Muscle of arm (tissue), 12 donors: ENCODE measurements around the gene FURIN. TPM values are rescaled to one million over a fixed set of nuclear protein-coding genes. Genes with fewer than 3 reads are reported as not detected.
A peak's percentile ranks its signal among the peaks of the same experiment; 100 is the strongest.
"Not testable (repeated sequence)": the region's sequence is repeated elsewhere in the genome, so short reads cannot be mapped to it uniquely, and the experiment has no call there.

Experiments
- DNase-seq: peaks from one replicate; pipeline ENCODE4 v3.0.0-alpha.2; 2013
- polyA plus RNA-seq, 12 donors: library from polyadenylated mRNA; unstranded; fragments of 120-200 nt; gene quantifications; one replicate each; pipeline ENCODE4 v1.2.1, GENCODE V29; 2013; ENCODE audit not compliant: insufficient read length in 12 of 12

FURIN gene
- polyA plus RNA-seq, 12 donors: 21.5 to 53.8 (median 27.9) TPM; not detected in 1

DNA sequence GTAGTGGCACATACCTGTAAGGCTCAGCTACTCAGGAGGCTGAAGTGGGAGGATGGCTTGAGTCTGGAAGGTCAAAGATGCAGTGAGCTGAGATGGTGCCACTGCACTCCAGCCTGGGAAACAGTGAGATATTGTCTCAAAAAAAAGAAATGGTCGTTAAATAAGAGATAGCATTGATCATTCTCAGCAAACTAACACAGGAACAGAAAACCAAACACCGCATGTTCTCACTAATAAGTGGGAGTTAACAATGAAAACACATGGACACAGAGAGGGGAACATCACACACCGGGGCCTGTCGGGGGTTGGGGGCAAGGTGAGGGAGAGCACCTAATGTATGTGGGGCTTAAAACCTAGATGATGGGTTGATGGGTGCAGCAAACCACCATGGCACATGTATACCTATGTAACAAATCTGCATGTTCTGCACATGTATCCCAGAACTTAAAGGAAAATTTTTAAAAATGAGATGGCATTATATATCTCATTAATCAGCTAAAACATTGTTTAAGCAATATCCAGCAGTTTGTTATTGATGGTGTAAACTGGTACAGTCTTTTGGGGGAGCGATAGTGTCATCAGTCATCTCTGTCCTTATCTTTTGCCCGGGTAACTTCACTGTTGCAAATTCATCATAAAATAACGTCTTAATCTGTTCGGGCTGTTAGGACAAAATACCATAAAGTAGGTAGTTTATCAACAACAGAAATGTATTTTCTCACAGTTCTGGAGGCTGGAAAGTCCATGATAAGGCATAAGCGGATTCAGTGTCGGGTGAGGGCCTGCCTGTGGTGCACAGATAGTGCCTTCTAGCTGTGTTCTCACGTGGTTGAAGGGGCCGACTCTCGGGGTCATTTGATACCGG is 33.0 kb downstream of the FURIN start:
- no peak for DNase-seq

GRCh38 chr15:90902040-90902839 is 33.9 kb downstream of the FURIN start:
- DNase-seq: peak; percentile 78

DNA sequence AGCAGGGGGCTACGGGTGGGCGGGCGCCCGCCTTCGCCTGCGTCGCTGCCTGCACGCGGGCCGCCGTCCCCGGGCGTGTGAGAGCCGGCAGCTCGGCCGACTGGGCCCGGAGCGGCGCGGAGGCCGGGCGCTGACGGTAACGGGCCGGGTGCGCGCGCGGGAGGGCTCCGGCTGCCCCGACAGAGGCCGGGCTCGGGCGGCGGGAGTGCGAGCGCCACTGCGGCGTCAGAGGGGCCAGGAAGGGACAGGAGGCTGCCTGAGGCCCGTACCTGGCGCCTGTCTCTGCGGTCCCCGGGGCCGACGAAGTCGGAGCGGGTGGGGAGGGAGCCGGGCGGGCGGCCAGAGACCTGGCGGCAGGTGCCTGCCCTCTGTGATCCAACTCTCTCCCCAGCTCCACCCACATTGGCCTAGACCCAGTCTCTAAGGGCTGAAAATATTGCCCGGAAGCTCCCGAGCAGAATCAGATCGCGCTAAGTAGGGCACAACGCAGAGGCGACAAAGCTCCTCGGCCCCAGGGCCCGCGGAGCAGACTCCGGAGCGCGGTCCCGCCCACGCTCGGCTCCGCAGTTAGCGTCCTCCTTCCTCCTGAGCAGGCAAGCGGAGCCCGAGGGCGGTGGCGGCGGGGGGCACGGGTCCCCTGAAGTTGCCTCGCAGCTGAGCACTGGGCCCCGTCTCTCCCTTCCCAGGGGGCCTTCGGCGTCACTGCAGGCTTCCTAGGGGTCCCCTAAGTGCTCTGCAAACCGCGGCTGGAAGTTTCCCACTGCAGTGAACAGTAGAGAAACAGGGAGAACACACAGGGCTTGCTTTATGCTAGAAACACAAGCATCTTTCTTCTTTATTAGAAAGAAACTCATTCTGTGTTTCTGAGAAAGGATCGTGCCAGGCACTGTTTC is 34.7 kb downstream of the FURIN start, which contains the start of gene MAN2A2:
Gene MAN2A2, plus strand, starts transcription at position 463 of the 893 bp plus-strand sequence. CDS start 906 bp downstream, outside the sequence.
- peak; percentile 53 for DNase-seq

- no peak for DNase-seq
Measured at GRCh38 chr15:90903733-90904536, 35.5 kb downstream of the FURIN start.

DNA sequence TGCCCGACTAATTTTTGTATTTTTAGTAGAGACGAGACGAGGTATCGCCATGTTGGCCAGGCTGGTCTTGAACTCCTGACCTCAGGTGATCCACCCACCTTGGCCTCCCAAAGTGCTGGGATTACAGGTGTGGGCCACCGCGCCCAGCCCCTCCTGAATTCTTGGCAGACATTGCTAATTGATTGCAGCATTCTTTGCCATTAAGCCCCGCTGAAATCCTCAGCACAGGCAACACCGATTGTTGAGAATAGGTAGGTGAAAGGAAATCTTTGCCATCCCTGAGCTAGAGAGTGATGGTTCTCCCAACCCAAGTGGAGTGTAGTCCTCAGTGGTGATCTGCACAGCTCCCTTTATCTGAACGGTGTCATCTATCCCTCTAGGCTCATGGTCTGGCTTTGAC is 36.4 kb downstream of the FURIN start:
- DNase-seq: no peak

- no peak for DNase-seq
Measured at GRCh38 chr15:90905306-90906180, 37.2 kb downstream of the FURIN start.

- DNase-seq: no peak
Measured at GRCh38 chr15:90906181-90906849, 37.9 kb downstream of the FURIN start.

- no peak for DNase-seq
Measured at GRCh38 chr15:90907051-90907660, 38.8 kb downstream of the FURIN start.

- no peak for DNase-seq
Measured at GRCh38 chr15:90907838-90908507, 39.6 kb downstream of the FURIN start.

- not testable (repeated sequence) for DNase-seq
Measured at GRCh38 chr15:90909449-90909848, 41.1 kb downstream of the FURIN start.

GRCh38 chr15:90909976-90910375 is 41.6 kb downstream of the FURIN start:
- DNase-seq: no peak

DNA sequence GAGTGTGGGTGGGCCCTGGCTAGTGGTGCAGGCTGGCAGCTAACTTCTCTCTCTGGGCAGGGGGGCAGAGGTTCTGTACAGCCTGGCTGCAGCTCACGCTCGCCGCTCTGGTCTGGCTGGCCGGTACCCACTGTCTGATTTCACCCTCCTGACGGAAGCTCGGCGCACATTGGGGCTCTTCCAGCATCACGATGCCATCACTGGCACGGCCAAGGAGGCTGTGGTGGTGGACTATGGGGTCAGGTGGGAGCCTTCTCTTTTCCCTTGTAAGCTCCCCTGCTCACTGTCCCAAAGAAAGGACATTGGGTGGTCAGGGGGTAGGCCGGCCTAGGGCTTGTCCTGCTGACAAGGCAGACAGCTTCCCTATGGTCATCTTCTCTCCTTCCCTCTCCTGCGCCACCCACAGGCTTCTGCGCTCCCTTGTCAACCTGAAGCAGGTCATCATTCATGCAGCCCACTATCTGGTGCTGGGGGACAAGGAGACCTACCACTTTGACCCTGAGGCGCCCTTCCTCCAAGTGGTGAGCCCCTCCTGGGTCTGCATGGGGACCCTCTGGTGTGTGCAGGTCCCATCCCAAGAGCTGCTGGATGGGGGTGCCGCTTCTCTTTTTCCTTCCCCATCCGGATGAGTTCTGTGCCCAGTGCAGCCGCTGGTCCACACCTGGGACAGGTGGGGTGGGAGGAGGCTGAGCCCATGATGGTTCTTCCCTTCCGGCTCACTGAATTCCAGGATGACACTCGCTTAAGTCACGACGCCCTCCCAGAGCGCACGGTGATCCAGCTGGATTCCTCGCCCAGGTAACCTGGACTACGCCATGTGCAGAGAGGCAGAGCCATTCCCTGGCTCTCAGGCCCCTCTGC is 42.3 kb downstream of the FURIN start:
- no peak for DNase-seq

- no peak for DNase-seq
Measured at GRCh38 chr15:90911302-90911623, 42.9 kb downstream of the FURIN start.

- no peak for DNase-seq
Measured at GRCh38 chr15:90911906-90912769, 43.8 kb downstream of the FURIN start.

DNA sequence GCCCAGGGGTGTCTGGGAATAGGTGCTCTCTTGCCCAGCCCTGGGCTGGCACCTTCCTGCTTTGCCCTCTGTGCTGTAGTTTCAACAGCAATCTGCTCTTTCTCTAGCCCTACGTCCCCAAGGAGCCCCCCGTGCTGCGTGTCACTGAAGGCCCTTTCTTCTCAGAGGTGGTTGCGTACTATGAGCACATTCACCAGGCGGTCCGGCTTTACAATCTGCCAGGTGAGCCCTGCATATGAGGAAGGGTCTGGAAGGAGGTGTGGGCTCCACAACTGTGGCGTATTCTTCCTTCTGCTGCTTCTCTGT is 44.3 kb downstream of the FURIN start:
- DNase-seq: no peak

GRCh38 chr15:90913398-90913944 is 45.1 kb downstream of the FURIN start:
- no peak for DNase-seq
